ENCODE data around the gene NR1D1.

The NR1D1 gene

GRCh38 chr17:40060887-40061608, 39.3 kb downstream of the NR1D1 start:
- Histone ChIP-seq H3K4me3 (ENCODE audit: low read depth, low read length, poor library complexity, severe bottlenecking) (no peak overlapping the region), H3K79me2 (ENCODE audit: insufficient read depth, low read length) (no peaks in the 10 kb centered on the region), H3K4me2 (ENCODE audit: low read length) (no peak overlapping the region), H3K9me2 (ENCODE audit: low read depth, low read length) (no peaks in the 10 kb centered on the region), H3K4me1 (ENCODE audit: insufficient read depth, low read length, severe bottlenecking) (peaks cover 30% of the 10 kb centered on the region), H2AFZ (ENCODE audit: low read length) (no peak overlapping the region), H4K20me1 (ENCODE audit: insufficient read depth, low read length) (no peaks in the 10 kb centered on the region), H3F3A (ENCODE audit: insufficient read depth, low read length) (no peaks in the 10 kb centered on the region), H3K9me3 (ENCODE audit: low read length) (no peaks in the 10 kb centered on the region), H3K27me3 (ENCODE audit: insufficient read depth, low read length) (peaks cover 9% of the 10 kb centered on the region), H3K36me3 (ENCODE audit: insufficient read depth, low read length) (no peaks in the 10 kb centered on the region), H3K27ac (ENCODE audit: low read depth, low read length, poor library complexity, severe bottlenecking) (no peak overlapping the region), H3K9ac (ENCODE audit: low read length) (no peak overlapping the region)
- no peak for TF ChIP-seq CTCF (IDR thresholded peaks at IDR 0.05; ENCODE audit: low read length)
- no peak for TF ChIP-seq EZH2 (IDR thresholded peaks at IDR 0.05; ENCODE audit: borderline replicate concordance, low read length)

- TF ChIP-seq EZH2 (IDR thresholded peaks at IDR 0.05; ENCODE audit: borderline replicate concordance, low read length): no peak
- no peak for TF ChIP-seq CTCF (IDR thresholded peaks at IDR 0.05; ENCODE audit: low read length)
Observed at GRCh38 chr17:40059729-40060475, 40.5 kb downstream of the NR1D1 start.

DNA sequence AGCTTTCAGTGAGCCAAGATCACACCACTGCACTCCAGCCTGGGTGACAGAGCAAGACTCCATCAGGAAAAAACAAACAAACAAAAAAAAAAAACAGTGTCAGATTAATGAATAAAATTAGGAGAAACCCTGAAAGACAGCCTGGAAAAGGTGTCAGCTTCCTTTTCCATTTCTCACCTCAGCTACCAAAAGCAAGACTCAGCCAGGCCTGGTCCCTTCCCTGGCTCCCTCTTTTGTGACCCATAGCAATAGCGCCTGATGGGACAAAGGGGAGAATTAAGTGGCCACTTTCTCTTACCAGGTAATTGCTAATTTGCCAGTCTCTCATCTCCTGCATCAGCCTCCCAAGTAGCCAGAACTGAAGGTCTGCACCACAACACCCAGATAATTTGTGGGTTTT, 41.5 kb downstream of the NR1D1 start:
- TF ChIP-seq CTCF (IDR thresholded peaks at IDR 0.05; ENCODE audit: low read length) (no peak), EZH2 (IDR thresholded peaks at IDR 0.05; ENCODE audit: borderline replicate concordance, low read length) (no peak)
- H3K36me3 ChIP-seq (ENCODE audit: insufficient read depth, low read length): no peaks in the 10 kb centered on the region

More at GRCh38 chr17:40059729-40060475, 40.5 kb downstream of the NR1D1 start:
- H4K20me1 ChIP-seq (ENCODE audit: insufficient read depth, low read length): no peaks in the 10 kb centered on the region
- no peaks in the 10 kb centered on the region for H3K36me3 ChIP-seq (ENCODE audit: insufficient read depth, low read length)
- H3K9me2 ChIP-seq (ENCODE audit: low read depth, low read length): no peaks in the 10 kb centered on the region
- H3K27me3 ChIP-seq (ENCODE audit: insufficient read depth, low read length): peaks cover 9% of the 10 kb centered on the region
- no peak overlapping the region for H3K27ac ChIP-seq (ENCODE audit: low read depth, low read length, poor library complexity, severe bottlenecking)
- no peaks in the 10 kb centered on the region for H3K79me2 ChIP-seq (ENCODE audit: insufficient read depth, low read length)
- no peaks in the 10 kb centered on the region for H3K9me3 ChIP-seq (ENCODE audit: low read length)
- H2AFZ ChIP-seq (ENCODE audit: low read length): no peak overlapping the region
- H3K9ac ChIP-seq (ENCODE audit: low read length): no peak overlapping the region
- peaks cover 25% of the 10 kb centered on the region for H3K4me1 ChIP-seq (ENCODE audit: insufficient read depth, low read length, severe bottlenecking)
- H3F3A ChIP-seq (ENCODE audit: insufficient read depth, low read length): no peaks in the 10 kb centered on the region
- no peak overlapping the region for H3K4me2 ChIP-seq (ENCODE audit: low read length)
- no peak overlapping the region for H3K4me3 ChIP-seq (ENCODE audit: low read depth, low read length, poor library complexity, severe bottlenecking)

More for the DNA sequence above, 41.5 kb downstream of the NR1D1 start:
- H3K4me1 ChIP-seq (ENCODE audit: insufficient read depth, low read length, severe bottlenecking): peaks cover 22% of the 10 kb centered on the region
- no peaks in the 10 kb centered on the region for H3F3A ChIP-seq (ENCODE audit: insufficient read depth, low read length)
- no peaks in the 10 kb centered on the region for H3K9me2 ChIP-seq (ENCODE audit: low read depth, low read length)
- H3K9ac ChIP-seq (ENCODE audit: low read length): no peak overlapping the region
- H2AFZ ChIP-seq (ENCODE audit: low read length): no peak overlapping the region
- no peaks in the 10 kb centered on the region for H3K79me2 ChIP-seq (ENCODE audit: insufficient read depth, low read length)
- H3K4me2 ChIP-seq (ENCODE audit: low read length): no peak overlapping the region
- H3K27ac ChIP-seq (ENCODE audit: low read depth, low read length, poor library complexity, severe bottlenecking): no peak overlapping the region
- H3K4me3 ChIP-seq (ENCODE audit: low read depth, low read length, poor library complexity, severe bottlenecking): no peak overlapping the region
- H3K9me3 ChIP-seq (ENCODE audit: low read length): no peaks in the 10 kb centered on the region
- peaks cover 9% of the 10 kb centered on the region for H3K27me3 ChIP-seq (ENCODE audit: insufficient read depth, low read length)
- H4K20me1 ChIP-seq (ENCODE audit: insufficient read depth, low read length): no peaks in the 10 kb centered on the region

All from OCI-LY1 (cell line).